Adrenal gland (tissue), 12 donors: ENCODE results near the gene LANCL2. TPM values are rescaled to one million over a fixed set of nuclear protein-coding genes. Genes with fewer than 3 reads are reported as not detected.

Experiments
- DNase-seq, 7 donors: peaks; one replicate each; pipeline ENCODE4 v3.0.0-alpha.2; 2019 to 2020
- H3K27ac ChIP-seq, 5 donors: fragments of 200-600 bp; sonication (generic) in 4 of 5; 1 replicate in 3 of 5; 2 replicates in 2 of 5; pipeline versions ENCODE4 v1.5.1 to v1.8.0; 2016 to 2020; ENCODE audit warnings: mild to moderate bottlenecking in 1 of 5
- H3K27me3 ChIP-seq: fragments of 200-600 bp; 2 replicates; pipeline ENCODE4 v1.8.0; 2021
- H3K36me3 ChIP-seq, 2 donors: fragments of 200-600 bp; replicated peaks in 1 of 2; 1 replicate in 1 of 2; 2 replicates in 1 of 2; pipeline versions ENCODE4 v1.5.1 to v1.8.0; 2018 to 2022
- H3K4me1 ChIP-seq, 2 donors: fragments of 200-600 bp; replicated peaks in 1 of 2; 1 replicate in 1 of 2; 2 replicates in 1 of 2; pipeline versions ENCODE4 v1.5.1 to v1.8.0; 2018 to 2021
- H3K4me3 ChIP-seq, 4 donors: fragments of 200-600 bp; sonication (generic) in 3 of 4; one replicate each; pipeline ENCODE4 v1.5.1; 2016 to 2018
- H3K9me3 ChIP-seq, 3 donors: fragments of 200-600 bp; sonication (generic) in 1 of 3; replicated peaks in 1 of 3; 1 replicate in 2 of 3; 2 replicates in 1 of 3; pipeline versions ENCODE4 v1.5.1 to v1.8.0; 2016 to 2021
- CTCF ChIP-seq, 6 experiments: fragments of 450-650 bp in 4 of 6; fragments of 200-600 bp in 2 of 6; sonication (generic) in 1 of 6; IDR thresholded peaks; 1 replicate in 5 of 6; 2 replicates in 1 of 6; pipeline versions ENCODE4 v1.5.1 to v1.8.0; 2016 to 2021; ENCODE audit warnings: antibody characterized with exemption in 6 of 6, mild to moderate bottlenecking in 2 of 6, moderate library complexity in 1 of 6
- POLR2A ChIP-seq, 2 donors: fragments of 450-650 bp; IDR thresholded peaks; one replicate each; pipeline ENCODE4 v1.6.1; 2017; ENCODE audit warnings: antibody characterized with exemption in 2 of 2, mild to moderate bottlenecking in 2 of 2, moderate library complexity in 1 of 2
- WGBS, 4 donors: extraction: QIAGEN DNeasy Blood & Tissue Kit in 2 of 4; methylation state at CpG; one replicate each; pipeline versions ENCODE4 v1.1.5 to v1.1.7; 2013 to 2017; 5-methylcytosine and 5-hydroxymethylcytosine counted together
- intact Hi-C, 2 donors: fragments of 100-400 bp; cut with DNase I; formaldehyde crosslinking; loops; one replicate each; pipeline versions ENCODE4 v1.14.1 to v1.15.0; 2022 to 2023
- polyA plus RNA-seq, 3 donors: library from polyadenylated mRNA; stranded (reverse); fragments of 200-250 nt in 2 of 3; fragments of 350-450 nt in 1 of 3; fragmentation: Illumina TruSeq in 1 of 3; extraction: RNeasy Lipid Tissue Mini Kit (QIAGEN cat#74804) in 1 of 3; gene quantifications; one replicate each; pipeline ENCODE4 v1.2.3, GENCODE V29; 2013 to 2014
- total RNA-seq, 9 donors: library from RNA; depleted of rRNA in 4 of 9; stranded (reverse); fragments of >200 nt in 4 of 9; fragments of 120-200 nt in 1 of 9; fragmentation: NEBNext Ultra II Directional in 1 of 9; extraction: Animal tissue kit (Norgen Biotek cat#: 25700) in 1 of 9; gene quantifications; one replicate each; pipeline versions ENCODE4 v1.1.0 to v1.2.4, GENCODE V29; 2013 to 2023
- donor health status: healthy with polysubstance abuse.
- donor health status: Bipolar disorder and iron deficiency.
- donor health status: DM: yes; HTN: yes; CAD: no.
- donor health status: DM: no; HTN: no; CAD: no.
- donor health status: DM: no; HTN: no; CAD: no.
- donor health status: DM: yes; HTN: yes; CAD: no.

Gene LANCL2
- total and polyA plus RNA-seq, 12 donors: 10.5 to 28.1 (median 18.1) TPM

- WGBS, 4 donors: 67 to 73% (median 70%) methylated on average over 6 to 8 of the region's 8 CpGs
- H3K9me3 ChIP-seq: no peaks in the 10 kb centered on the region
- H3K27ac ChIP-seq: no peak overlapping the region
- no peak for DNase-seq
- no peaks in the 10 kb centered on the region for H3K36me3 ChIP-seq
- no peaks in the 10 kb centered on the region for H3K4me1 ChIP-seq
- intact Hi-C loops: no loop called here
- TF ChIP-seq CTCF (IDR thresholded peaks at IDR 0.05) (no peak), POLR2A (IDR thresholded peaks at IDR 0.05) (no peak)
- no peak overlapping the region for H3K4me3 ChIP-seq
- no peaks in the 10 kb centered on the region for H3K27me3 ChIP-seq
These were observed 25.8 kb upstream of the LANCL2 start for GRCh38 chr7:55339033-55340000.

- Histone ChIP-seq H3K4me3 (no peak overlapping the region), H3K27ac (no peak overlapping the region), H3K4me1 (no peaks in the 10 kb centered on the region), H3K9me3 (no peaks in the 10 kb centered on the region), H3K27me3 (no peaks in the 10 kb centered on the region), H3K36me3 (no peaks in the 10 kb centered on the region)
- no peak for DNase-seq
- no peak for TF ChIP-seq CTCF (IDR thresholded peaks at IDR 0.05)
- no peak for TF ChIP-seq POLR2A (IDR thresholded peaks at IDR 0.05)
- 80 to 92% (median 91%) methylated on average over 3 to 27 of the region's 27 CpGs for WGBS, 4 donors
- intact Hi-C loops: no loop called here
These were observed 22.8 kb upstream of the LANCL2 start for GRCh38 chr7:55342216-55342871.

- no peaks in the 10 kb centered on the region for H3K36me3 ChIP-seq
- no peak overlapping the region for H3K27ac ChIP-seq
- peak in 1 of 7 donors; percentile 20 for DNase-seq
- H3K27me3 ChIP-seq: no peaks in the 10 kb centered on the region
- intact Hi-C loops: no loop called here
- H3K4me1 ChIP-seq: no peaks in the 10 kb centered on the region
- TF ChIP-seq CTCF (IDR thresholded peaks at IDR 0.05) (no peak), POLR2A (IDR thresholded peaks at IDR 0.05) (no peak)
- WGBS, 4 donors: 85 to 89% (median 88%) methylated on average over 14 to 42 of the region's 42 CpGs
- no peak overlapping the region for H3K4me3 ChIP-seq
- H3K9me3 ChIP-seq: no peaks in the 10 kb centered on the region
These were observed 21.9 kb upstream of the LANCL2 start for GRCh38 chr7:55343002-55343781.
